ENCODE results near the gene TACR1.
A peak's percentile ranks its signal among the peaks of the same experiment; 100 is the strongest.

Gene TACR1

DNA sequence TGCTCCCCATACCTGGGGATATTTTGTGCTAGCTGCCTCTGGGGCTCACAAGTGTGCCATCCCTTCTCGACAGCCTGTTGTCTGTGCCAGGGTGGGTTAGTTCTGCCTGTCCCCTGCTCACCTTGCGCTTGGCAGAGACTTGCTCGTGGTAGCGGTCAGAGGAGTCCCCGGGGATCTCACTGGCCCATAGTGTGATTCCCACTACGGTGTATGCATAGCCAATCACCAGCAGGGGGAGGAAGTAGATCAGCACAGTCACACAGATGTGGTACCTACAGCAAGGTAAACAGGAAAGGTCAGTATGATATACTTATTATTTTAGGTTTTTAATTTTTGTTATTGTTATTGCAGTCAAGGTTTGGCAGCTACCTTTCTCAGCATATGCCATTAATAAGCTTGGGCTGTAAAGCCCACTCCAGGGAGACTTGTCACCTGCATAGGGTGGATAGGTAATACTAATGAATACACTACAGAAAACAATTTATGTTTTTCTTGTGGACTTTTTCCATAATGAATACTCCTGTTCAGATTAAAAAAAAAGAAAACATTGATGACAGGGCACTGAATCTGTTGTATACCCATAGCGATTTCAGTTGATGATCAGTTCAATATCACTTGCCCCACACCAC, 145.7 kb downstream of the TACR1 start:
- no peak overlapping the region for H3K4me3 ChIP-seq (ENCODE audit: low read length)
- no peak for DNase-seq (ENCODE audit: low read depth)
- TF ChIP-seq, protein P1, sequence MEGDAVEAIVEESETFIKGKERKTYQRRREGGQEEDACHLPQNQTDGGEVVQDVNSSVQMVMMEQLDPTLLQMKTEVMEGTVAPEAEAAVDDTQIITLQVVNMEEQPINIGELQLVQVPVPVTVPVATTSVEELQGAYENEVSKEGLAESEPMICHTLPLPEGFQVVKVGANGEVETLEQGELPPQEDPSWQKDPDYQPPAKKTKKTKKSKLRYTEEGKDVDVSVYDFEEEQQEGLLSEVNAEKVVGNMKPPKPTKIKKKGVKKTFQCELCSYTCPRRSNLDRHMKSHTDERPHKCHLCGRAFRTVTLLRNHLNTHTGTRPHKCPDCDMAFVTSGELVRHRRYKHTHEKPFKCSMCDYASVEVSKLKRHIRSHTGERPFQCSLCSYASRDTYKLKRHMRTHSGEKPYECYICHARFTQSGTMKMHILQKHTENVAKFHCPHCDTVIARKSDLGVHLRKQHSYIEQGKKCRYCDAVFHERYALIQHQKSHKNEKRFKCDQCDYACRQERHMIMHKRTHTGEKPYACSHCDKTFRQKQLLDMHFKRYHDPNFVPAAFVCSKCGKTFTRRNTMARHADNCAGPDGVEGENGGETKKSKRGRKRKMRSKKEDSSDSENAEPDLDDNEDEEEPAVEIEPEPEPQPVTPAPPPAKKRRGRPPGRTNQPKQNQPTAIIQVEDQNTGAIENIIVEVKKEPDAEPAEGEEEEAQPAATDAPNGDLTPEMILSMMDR (conservative IDR thresholded peaks at IDR 0.05; ENCODE audit: low read depth, low read length): peak; percentile 87

DNA sequence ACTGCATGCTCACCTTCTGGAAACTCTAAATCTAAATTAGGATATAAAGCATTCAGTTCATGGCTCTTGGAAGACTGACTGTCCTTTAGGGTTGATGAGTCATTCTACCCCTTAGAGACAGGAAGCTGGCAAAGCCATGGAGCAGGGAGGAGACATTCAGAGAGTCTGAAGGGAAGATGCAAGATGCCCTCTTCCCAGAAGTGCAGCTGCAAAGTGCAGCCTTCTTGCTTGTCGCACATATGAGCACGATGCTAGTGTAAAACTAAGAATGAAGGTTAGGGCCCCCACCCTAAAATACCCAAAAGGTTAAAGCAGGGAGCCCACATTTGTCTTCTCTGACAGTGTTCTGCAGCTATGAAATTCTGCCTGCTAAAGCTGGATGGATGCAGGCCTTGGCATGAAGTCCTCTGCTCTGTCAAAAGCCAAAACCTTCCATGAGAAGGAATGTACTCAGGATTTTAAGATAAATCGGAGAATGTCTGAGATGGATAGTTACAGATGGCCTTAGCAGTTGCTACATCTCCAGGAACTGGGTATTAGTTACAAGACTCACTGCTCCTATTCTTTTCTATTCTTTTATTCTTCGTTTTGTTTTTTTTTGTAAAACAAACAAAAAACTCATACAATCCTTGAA, 151.2 kb downstream of the TACR1 start:
- no peak for DNase-seq (ENCODE audit: low read depth)
- TF ChIP-seq, protein P1 (conservative IDR thresholded peaks at IDR 0.05; ENCODE audit: low read depth, low read length): no peak
- H3K4me3 ChIP-seq (ENCODE audit: low read length): no peak overlapping the region

DNA sequence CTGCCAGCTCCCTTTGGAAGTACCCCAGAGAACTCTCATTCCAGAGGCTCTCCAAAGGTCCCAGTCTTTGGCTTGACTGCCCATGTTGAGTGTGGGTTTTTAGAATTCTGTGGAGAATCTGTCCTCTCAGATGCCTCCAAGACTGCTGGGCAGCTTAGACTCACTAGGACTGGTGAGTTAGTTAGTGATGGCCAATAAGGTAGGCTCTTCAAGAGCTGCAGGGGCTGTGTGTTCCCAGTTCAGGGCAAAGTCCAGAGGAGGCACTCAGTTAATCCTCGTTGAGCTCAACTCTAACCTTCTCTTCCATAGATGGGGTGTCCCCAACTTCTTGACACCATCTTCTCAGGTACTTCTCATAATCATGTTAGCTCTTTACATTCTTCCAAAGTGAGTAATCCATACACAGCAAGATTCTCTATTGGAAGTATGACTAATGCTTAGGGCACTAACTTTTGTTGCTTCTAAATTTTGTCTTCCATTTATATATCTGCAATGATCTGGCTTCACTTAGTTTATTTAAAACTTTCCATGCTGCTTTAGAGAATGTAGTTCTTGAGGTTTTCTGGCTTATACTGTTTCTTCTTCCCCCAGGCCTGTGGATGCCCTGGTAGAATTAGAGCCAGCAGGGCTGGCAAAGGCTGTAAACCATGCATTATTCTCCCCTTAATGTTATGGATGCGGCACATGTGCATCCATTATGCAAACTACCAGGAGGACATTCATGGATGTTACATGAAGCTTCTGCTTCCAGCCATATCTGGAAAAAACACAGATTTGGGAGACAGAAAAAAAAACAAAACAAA, 151.9 kb downstream of the TACR1 start:
- TF ChIP-seq, protein P1 (conservative IDR thresholded peaks at IDR 0.05; ENCODE audit: low read depth, low read length): no peak
- no peak overlapping the region for H3K4me3 ChIP-seq (ENCODE audit: low read length)
- DNase-seq (ENCODE audit: low read depth): no peak

DNA sequence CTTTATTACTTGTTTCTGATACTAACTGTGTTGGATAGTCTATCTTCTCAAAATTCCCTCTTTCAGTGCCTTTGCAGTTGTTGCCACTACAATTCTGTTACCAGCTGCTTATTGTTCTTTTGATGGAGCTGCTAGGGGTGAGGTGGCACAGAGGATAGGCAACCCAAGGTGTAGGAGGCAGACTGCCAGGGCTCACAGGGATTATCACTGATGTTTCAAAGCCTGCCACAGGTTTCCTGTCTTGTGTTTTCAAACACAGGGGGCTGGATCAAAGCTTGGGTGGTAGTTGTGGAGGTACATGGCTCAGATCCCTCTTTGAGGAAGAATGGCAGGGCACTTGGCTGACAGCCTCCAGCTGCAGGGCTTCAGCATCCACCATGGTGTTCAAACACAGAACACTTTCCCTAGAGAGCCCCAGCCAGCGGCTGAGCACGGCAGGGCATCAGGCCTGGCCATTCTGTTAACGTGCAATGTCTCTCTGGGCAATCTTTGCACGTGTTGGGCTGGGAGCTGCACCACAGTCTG, 153.7 kb downstream of the TACR1 start:
- no peak for DNase-seq (ENCODE audit: low read depth)
- no peak overlapping the region for H3K4me3 ChIP-seq (ENCODE audit: low read length)
- TF ChIP-seq, protein P1 (conservative IDR thresholded peaks at IDR 0.05; ENCODE audit: low read depth, low read length): no peak

DNA sequence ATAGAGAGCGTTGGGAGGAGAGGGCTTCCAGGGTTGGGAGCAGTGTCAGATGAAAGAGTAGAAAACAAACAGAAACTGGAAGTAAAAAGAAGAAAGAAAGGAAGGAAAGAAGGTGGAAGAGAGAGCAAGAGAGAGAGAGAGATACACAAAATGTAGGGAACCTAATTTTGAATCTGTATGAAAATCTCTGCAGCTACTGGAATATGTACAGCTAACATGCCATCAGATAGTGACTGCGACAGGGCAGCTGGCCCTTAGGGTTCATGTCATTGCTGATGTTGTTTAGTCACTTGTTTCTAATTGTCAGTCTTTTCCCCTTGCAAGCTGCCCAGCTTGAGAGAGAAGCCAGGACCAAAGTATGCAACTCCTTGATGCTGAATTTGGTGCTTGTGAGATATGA, 155.0 kb downstream of the TACR1 start:
- no peak for DNase-seq (ENCODE audit: low read depth)
- TF ChIP-seq, protein P1 (conservative IDR thresholded peaks at IDR 0.05; ENCODE audit: low read depth, low read length): no peak
- H3K4me3 ChIP-seq (ENCODE audit: low read length): no peak overlapping the region

DNA sequence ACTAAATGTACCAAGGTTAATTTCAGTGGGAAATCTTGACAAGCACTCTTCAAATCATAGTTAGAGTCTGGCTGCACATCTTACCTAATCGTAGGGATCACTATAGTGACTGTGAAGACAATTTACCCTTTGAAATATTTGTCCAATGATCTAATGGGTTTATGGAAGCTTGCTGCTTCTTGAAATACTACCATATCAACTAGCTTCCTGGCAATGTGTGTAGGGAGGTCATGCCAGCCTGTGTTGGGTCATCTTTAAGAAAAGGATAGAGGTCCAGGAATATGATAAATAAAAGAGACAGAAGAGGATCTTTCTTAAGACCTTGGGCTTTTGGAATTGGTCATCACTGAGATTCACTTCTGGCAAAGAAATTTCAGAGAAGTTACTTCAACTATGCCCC, 156.5 kb downstream of the TACR1 start:
- H3K4me3 ChIP-seq (ENCODE audit: low read length): no peak overlapping the region
- DNase-seq (ENCODE audit: low read depth): no peak

More for the DNA sequence above, 156.5 kb downstream of the TACR1 start:
- TF ChIP-seq, protein P1 (conservative IDR thresholded peaks at IDR 0.05; ENCODE audit: low read depth, low read length): no peak
